ENCODE results near the gene HAGHL.

Gene HAGHL

DNA sequence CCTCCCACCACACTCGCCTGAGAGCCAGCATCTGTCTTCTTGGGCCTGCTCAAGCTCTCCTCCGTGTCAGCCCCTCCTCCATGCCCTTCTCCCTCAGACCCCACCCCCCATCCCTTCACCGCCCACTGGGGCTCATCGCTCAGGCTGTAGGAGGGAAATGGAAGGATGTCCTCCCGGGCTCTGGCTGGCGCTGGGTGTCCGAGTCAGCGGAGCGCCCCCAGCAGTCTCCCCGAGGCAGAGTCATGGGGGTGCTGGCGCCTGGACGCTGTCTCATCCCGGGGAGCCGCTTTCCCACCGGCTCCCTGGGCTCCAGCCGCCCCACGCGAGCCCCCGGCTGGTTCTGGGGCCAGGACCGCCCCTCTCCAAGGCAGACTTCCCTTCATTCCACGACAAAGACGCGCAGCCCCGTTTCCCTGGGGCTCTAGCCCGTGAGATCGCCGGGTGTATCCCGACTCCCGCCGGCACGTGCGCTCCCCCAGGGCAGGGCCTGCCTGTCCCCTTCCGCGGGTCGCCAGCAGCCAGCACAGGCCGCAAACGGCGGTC, 6.4 kb upstream of the HAGHL start:
- TF ChIP-seq ARNTL (CRISPR knock-in tag; IDR thresholded peaks at IDR 0.05; ENCODE audit: borderline replicate concordance, low read depth) (peak; percentile 37; the same call in 1 of the 2 replicates), POU6F1 (CRISPR knock-in tag; IDR thresholded peaks at IDR 0.05; ENCODE audit: borderline replicate concordance, low read depth) (0 out of 2 replicates have a peak, but pooled peaks have one; percentile 17), ZNF565 (CRISPR knock-in tag; conservative IDR thresholded peaks at IDR 0.05; ENCODE audit: low read depth) (no peak), ZFP30 (CRISPR knock-in tag; IDR thresholded peaks at IDR 0.05) (no peak), CSRNP3 (CRISPR knock-in tag; IDR thresholded peaks at IDR 0.05) (no peak), RARB (CRISPR knock-in tag; IDR thresholded peaks at IDR 0.05) (no peak), OSR1 (CRISPR knock-in tag; IDR thresholded peaks at IDR 0.05) (no peak), GLIS3 (CRISPR knock-in tag; IDR thresholded peaks at IDR 0.05) (peak; percentile 70), CREB5 (CRISPR knock-in tag; IDR thresholded peaks at IDR 0.05; ENCODE audit: low read depth) (no peak), TOX (CRISPR knock-in tag; IDR thresholded peaks at IDR 0.05; ENCODE audit: borderline replicate concordance) (no peak), ZNF70 (CRISPR knock-in tag; IDR thresholded peaks at IDR 0.05) (no peak), ISL1 (CRISPR knock-in tag; IDR thresholded peaks at IDR 0.05) (no peak), BACH2 (CRISPR knock-in tag; IDR thresholded peaks at IDR 0.05; ENCODE audit: borderline replicate concordance) (no peak), CSDC2 (CRISPR knock-in tag; IDR thresholded peaks at IDR 0.05) (no peak), SNAI2 (CRISPR knock-in tag; IDR thresholded peaks at IDR 0.05) (no peak), ZNF8 (CRISPR knock-in tag; IDR thresholded peaks at IDR 0.05) (no peak), TCF4 (CRISPR knock-in tag; IDR thresholded peaks at IDR 0.05; ENCODE audit: borderline replicate concordance) (peak; percentile 43; the same call in 1 of the 2 replicates), ESRRG (CRISPR knock-in tag; IDR thresholded peaks at IDR 0.05) (no peak), ZFP3 (CRISPR knock-in tag; IDR thresholded peaks at IDR 0.05) (no peak), ZC3H10 (CRISPR knock-in tag; IDR thresholded peaks at IDR 0.05) (no peak), PPARA (CRISPR knock-in tag; IDR thresholded peaks at IDR 0.05; ENCODE audit: borderline replicate concordance) (no peak)
- TF ChIP-seq, protein P1, sequence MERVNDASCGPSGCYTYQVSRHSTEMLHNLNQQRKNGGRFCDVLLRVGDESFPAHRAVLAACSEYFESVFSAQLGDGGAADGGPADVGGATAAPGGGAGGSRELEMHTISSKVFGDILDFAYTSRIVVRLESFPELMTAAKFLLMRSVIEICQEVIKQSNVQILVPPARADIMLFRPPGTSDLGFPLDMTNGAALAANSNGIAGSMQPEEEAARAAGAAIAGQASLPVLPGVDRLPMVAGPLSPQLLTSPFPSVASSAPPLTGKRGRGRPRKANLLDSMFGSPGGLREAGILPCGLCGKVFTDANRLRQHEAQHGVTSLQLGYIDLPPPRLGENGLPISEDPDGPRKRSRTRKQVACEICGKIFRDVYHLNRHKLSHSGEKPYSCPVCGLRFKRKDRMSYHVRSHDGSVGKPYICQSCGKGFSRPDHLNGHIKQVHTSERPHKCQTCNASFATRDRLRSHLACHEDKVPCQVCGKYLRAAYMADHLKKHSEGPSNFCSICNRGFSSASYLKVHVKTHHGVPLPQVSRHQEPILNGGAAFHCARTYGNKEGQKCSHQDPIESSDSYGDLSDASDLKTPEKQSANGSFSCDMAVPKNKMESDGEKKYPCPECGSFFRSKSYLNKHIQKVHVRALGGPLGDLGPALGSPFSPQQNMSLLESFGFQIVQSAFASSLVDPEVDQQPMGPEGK (CRISPR knock-in tag; IDR thresholded peaks at IDR 0.05; ENCODE audit: borderline replicate concordance) = no peak
- TF ChIP-seq, protein P2, sequence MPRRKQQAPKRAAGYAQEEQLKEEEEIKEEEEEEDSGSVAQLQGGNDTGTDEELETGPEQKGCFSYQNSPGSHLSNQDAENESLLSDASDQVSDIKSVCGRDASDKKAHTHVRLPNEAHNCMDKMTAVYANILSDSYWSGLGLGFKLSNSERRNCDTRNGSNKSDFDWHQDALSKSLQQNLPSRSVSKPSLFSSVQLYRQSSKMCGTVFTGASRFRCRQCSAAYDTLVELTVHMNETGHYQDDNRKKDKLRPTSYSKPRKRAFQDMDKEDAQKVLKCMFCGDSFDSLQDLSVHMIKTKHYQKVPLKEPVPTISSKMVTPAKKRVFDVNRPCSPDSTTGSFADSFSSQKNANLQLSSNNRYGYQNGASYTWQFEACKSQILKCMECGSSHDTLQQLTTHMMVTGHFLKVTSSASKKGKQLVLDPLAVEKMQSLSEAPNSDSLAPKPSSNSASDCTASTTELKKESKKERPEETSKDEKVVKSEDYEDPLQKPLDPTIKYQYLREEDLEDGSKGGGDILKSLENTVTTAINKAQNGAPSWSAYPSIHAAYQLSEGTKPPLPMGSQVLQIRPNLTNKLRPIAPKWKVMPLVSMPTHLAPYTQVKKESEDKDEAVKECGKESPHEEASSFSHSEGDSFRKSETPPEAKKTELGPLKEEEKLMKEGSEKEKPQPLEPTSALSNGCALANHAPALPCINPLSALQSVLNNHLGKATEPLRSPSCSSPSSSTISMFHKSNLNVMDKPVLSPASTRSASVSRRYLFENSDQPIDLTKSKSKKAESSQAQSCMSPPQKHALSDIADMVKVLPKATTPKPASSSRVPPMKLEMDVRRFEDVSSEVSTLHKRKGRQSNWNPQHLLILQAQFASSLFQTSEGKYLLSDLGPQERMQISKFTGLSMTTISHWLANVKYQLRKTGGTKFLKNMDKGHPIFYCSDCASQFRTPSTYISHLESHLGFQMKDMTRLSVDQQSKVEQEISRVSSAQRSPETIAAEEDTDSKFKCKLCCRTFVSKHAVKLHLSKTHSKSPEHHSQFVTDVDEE (CRISPR knock-in tag; IDR thresholded peaks at IDR 0.05) = no peak
- ATAC-seq = peak; percentile 63

DNA sequence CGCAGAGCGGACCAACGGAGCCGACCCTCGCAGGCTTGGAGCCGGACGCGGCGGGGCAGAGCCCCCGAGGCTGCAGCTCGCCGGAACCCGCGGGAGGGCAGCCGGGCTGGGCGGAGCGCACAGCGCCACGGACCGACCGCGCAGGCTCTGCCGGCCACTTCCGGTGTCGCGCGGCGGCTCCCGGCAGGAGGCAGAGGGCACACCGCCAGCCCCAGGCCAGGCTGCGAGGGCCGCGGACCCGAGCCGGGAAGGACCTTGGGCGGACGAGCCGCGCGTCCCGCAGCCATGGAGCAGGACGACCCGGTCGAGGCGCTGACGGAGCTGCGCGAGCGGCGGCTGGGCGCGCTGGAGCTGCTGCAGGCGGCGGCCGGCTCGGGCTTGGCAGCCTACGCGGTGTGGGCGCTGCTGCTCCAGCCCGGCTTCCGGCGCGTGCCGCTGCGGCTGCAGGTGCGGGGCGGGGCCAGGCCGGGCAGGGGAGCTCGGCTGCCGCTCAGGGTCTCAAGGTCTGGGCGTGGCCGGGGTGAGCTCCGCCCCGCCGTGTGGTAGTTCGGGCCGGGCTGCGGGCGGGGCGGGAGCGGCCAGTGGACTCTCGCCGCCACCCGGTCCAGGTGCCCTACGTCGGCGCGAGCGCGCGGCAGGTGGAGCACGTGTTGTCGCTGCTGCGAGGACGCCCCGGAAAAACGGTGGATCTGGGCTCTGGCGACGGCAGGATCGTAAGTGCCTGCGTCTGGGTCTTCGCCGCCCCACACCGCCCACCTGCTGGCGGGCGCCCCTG, 5.7 kb upstream of the HAGHL start, which contains the start of gene ANTKMT:
Gene ANTKMT (plus strand): TSS at position 157 of the 775 bp plus-strand sequence. CDS start 129 bp downstream, at position 286.
- TF ChIP-seq, protein P2 (CRISPR knock-in tag; IDR thresholded peaks at IDR 0.05) = 0 out of 2 replicates have a peak, but pooled peaks have one; percentile 23
- 0 out of 2 replicates have a peak, but pooled peaks have one; percentile 48 for TF ChIP-seq GLIS3 (CRISPR knock-in tag; IDR thresholded peaks at IDR 0.05)
- 0 out of 2 replicates have a peak, but pooled peaks have one; percentile 48 for TF ChIP-seq ZFP3 (CRISPR knock-in tag; IDR thresholded peaks at IDR 0.05)
- no peak for TF ChIP-seq CSDC2 (CRISPR knock-in tag; IDR thresholded peaks at IDR 0.05)
- peak; percentile 66 for ATAC-seq

Measured in SK-N-SH treated with all-trans-retinoic acid at 6 μM for 48 hours (cell line).